SK-N-SH (cell line): ENCODE measurements around the gene CPNE2.

Source experiments
- JUND ChIP-seq: IDR thresholded peaks from 2 replicates; pipeline ENCODE4 v1.4.0; 2012
- MXI1 ChIP-seq: IDR thresholded peaks from 2 replicates; pipeline ENCODE4 v1.6.1; 2012; ENCODE audit warnings: mild to moderate bottlenecking, low read depth, low read length, improper control_type of control experiment
- NRF1 ChIP-seq: IDR thresholded peaks from 2 replicates; pipeline ENCODE4 v1.6.1; 2012; ENCODE audit warnings: low read depth, mild to moderate bottlenecking, low read length
- RAD21 ChIP-seq: IDR thresholded peaks from 2 replicates; pipeline ENCODE4 v1.6.1; 2012; ENCODE audit warnings: mild to moderate bottlenecking, low read length
- RCOR1 ChIP-seq: fragments of 150-350 bp; IDR thresholded peaks from 2 replicates; pipeline ENCODE4 v1.6.1; 2017; ENCODE audit warnings: antibody characterized with exemption, low read length
- RFX5 ChIP-seq: IDR thresholded peaks from 2 replicates; pipeline ENCODE4 v1.6.1; 2012; ENCODE audit warnings: mild to moderate bottlenecking, improper control_type of control experiment, low read length
- TF ChIP-seq, protein P1 (sequence below): fragments of 200-600 bp; sonication (generic); IDR thresholded peaks from 2 replicates; pipeline ENCODE4 v1.6.1; 2017; ENCODE audit warnings: antibody characterized with exemption, mild to moderate bottlenecking, moderate library complexity
- TF ChIP-seq, protein P2 (sequence below): IDR thresholded peaks from 2 replicates; pipeline ENCODE4 v1.4.0; 2012; ENCODE audit warnings: low read depth

GRCh38 chr16:57070424-57070823 lies 22.0 kb upstream of the CPNE2 start:
- TF ChIP-seq, protein P1, sequence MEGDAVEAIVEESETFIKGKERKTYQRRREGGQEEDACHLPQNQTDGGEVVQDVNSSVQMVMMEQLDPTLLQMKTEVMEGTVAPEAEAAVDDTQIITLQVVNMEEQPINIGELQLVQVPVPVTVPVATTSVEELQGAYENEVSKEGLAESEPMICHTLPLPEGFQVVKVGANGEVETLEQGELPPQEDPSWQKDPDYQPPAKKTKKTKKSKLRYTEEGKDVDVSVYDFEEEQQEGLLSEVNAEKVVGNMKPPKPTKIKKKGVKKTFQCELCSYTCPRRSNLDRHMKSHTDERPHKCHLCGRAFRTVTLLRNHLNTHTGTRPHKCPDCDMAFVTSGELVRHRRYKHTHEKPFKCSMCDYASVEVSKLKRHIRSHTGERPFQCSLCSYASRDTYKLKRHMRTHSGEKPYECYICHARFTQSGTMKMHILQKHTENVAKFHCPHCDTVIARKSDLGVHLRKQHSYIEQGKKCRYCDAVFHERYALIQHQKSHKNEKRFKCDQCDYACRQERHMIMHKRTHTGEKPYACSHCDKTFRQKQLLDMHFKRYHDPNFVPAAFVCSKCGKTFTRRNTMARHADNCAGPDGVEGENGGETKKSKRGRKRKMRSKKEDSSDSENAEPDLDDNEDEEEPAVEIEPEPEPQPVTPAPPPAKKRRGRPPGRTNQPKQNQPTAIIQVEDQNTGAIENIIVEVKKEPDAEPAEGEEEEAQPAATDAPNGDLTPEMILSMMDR, result no peak
- TF ChIP-seq, protein P2, sequence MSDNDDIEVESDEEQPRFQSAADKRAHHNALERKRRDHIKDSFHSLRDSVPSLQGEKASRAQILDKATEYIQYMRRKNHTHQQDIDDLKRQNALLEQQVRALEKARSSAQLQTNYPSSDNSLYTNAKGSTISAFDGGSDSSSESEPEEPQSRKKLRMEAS, result no peak
- TF ChIP-seq MXI1, result no peak
- TF ChIP-seq RCOR1, result no peak
- TF ChIP-seq RAD21, result no peak
- no peak for TF ChIP-seq RFX5
- no peak for TF ChIP-seq JUND
- TF ChIP-seq NRF1, result no peak
